Keratinocyte (primary cell): ENCODE results near the gene SERP2. TPM values are rescaled to one million over a fixed set of nuclear protein-coding genes. Genes with fewer than 3 reads are reported as not detected.

Experiments used
- DNase-seq: peaks from one replicate; pipeline ENCODE4 v3.0.0-alpha.2; 2011; ENCODE audit warnings: low read depth, missing footprints, low spot score
- FAIRE-seq: peaks from 2 replicates; lab custom pipeline; 2011; peaks lifted over from hg19 to GRCh38; lab: Jason Lieb, UNC
- H2AFZ ChIP-seq: 2 replicates; pipeline ENCODE4 v1.6.0; 2012; ENCODE audit warnings: low read length, control low read depth, inconsistent platforms; ENCODE audit not compliant: control insufficient read depth
- H3K27ac ChIP-seq: 2 replicates; pipeline ENCODE4 v1.5.1; 2011; ENCODE audit warnings: low read length; ENCODE audit not compliant: control insufficient read depth, insufficient read depth
- H3K27me3 ChIP-seq: 3 replicates; pipeline ENCODE4 v1.6.0; 2011; ENCODE audit warnings: low read length; ENCODE audit not compliant: control insufficient read depth, insufficient read depth; ENCODE audit errors: extremely low read depth
- H3K36me3 ChIP-seq, 2 experiments: 2 replicates in 1 of 2; 3 replicates in 1 of 2; pipeline ENCODE4 v1.5.1; 2011; ENCODE audit warnings: low read length in 2 of 2, mild to moderate bottlenecking in 1 of 2; ENCODE audit not compliant: control insufficient read depth in 2 of 2, insufficient read depth in 2 of 2; ENCODE audit errors: extremely low read depth in 1 of 2
- H3K4me1 ChIP-seq: 3 replicates; pipeline ENCODE4 v1.5.1; 2011; ENCODE audit warnings: low read length; ENCODE audit not compliant: control insufficient read depth, insufficient read depth; ENCODE audit errors: extremely low read depth
- H3K4me2 ChIP-seq: 3 replicates; pipeline ENCODE4 v1.6.0; 2011; ENCODE audit warnings: low read depth, low read length; ENCODE audit not compliant: control insufficient read depth, insufficient read depth; ENCODE audit errors: extremely low read depth
- H3K4me3 ChIP-seq, 3 experiments: fragments of 200-600 bp in 1 of 3; sonication (generic) in 1 of 3; 2 replicates in 2 of 3; 3 replicates in 1 of 3; pipeline ENCODE4 v1.5.1; 2011 to 2016; ENCODE audit warnings: low read length in 3 of 3, mild to moderate bottlenecking in 3 of 3, control low read depth in 2 of 3, inconsistent platforms in 1 of 3, low read depth in 1 of 3, mixed read lengths in 1 of 3, mixed run types in 1 of 3, moderate library complexity in 1 of 3; ENCODE audit not compliant: control insufficient read depth in 2 of 3, insufficient read depth in 2 of 3; ENCODE audit errors: extremely low read depth in 1 of 3
- H3K79me2 ChIP-seq: 2 replicates; pipeline ENCODE4 v1.6.0; 2012; ENCODE audit warnings: low read length; ENCODE audit not compliant: control insufficient read depth, insufficient read depth
- H3K9ac ChIP-seq: 3 replicates; pipeline ENCODE4 v1.6.0; 2011; ENCODE audit warnings: low read length; ENCODE audit not compliant: control insufficient read depth, insufficient read depth; ENCODE audit errors: extremely low read depth
- H3K9me1 ChIP-seq: 3 replicates; pipeline ENCODE4 v1.6.0; 2011; ENCODE audit warnings: low read length; ENCODE audit not compliant: control insufficient read depth, insufficient read depth; ENCODE audit errors: extremely low read depth
- H3K9me3 ChIP-seq: 2 replicates; pipeline ENCODE4 v1.5.1; 2012; ENCODE audit warnings: low read depth, low read length; ENCODE audit not compliant: control insufficient read depth
- H4K20me1 ChIP-seq: 3 replicates; pipeline ENCODE4 v1.6.0; 2011; ENCODE audit warnings: low read length; ENCODE audit not compliant: control insufficient read depth, insufficient read depth; ENCODE audit errors: extremely low read depth
- EZH2 ChIP-seq: IDR thresholded peaks from one replicate; pipeline ENCODE4 v1.6.1; 2012; ENCODE audit warnings: inconsistent platforms, mild to moderate bottlenecking, low read length, moderate library complexity
- dilution Hi-C: fragments of 300-500 bp; cut with MboI; formaldehyde crosslinking; loops from one replicate; pipeline ENCODE4 v1.7.0; 2020; ENCODE audit warnings: low sequenced_read_pairs; ENCODE audit not compliant: extremely low pct_ligation_motif_present
- polyA plus RNA-seq, 5 experiments: library from polyadenylated mRNA; depleted of rRNA in 3 of 5; stranded (reverse) in 3 of 5; stranded (forward) in 1 of 5; unstranded in 1 of 5; fragments of >200 nt; gene quantifications; 1 replicate in 1 of 5; 2 replicates in 3 of 5; 3 replicates in 1 of 5; pipeline versions ENCODE4 v1.2.1 to v1.2.3, GENCODE V29; 2011 to 2012; ENCODE audit warnings: missing spikeins in 2 of 5, low read depth in 1 of 5, low replicate concordance in 1 of 5
- TF ChIP-seq, protein P1 (sequence below), 3 experiments: IDR thresholded peaks in 1 of 3; conservative IDR thresholded peaks in 1 of 3; optimal IDR thresholded peaks in 1 of 3; 2 replicates in 2 of 3; 3 replicates in 1 of 3; pipeline versions ENCODE3 to v1.5.1; 2011; ENCODE audit warnings: low read length in 3 of 3, mild to moderate bottlenecking in 3 of 3, moderate library complexity in 2 of 3, control low read depth in 1 of 3, inconsistent platforms in 1 of 3; ENCODE audit not compliant: insufficient read depth in 2 of 3; ENCODE audit errors: extremely low read depth in 1 of 3

The SERP2 gene
- polyA plus RNA-seq, 1 donor (not counting 4 experiments of a cell fraction or from before 2014, with no cell fraction given) = 0.45 TPM

- TF ChIP-seq EZH2 = no peak
- TF ChIP-seq, protein P1, sequence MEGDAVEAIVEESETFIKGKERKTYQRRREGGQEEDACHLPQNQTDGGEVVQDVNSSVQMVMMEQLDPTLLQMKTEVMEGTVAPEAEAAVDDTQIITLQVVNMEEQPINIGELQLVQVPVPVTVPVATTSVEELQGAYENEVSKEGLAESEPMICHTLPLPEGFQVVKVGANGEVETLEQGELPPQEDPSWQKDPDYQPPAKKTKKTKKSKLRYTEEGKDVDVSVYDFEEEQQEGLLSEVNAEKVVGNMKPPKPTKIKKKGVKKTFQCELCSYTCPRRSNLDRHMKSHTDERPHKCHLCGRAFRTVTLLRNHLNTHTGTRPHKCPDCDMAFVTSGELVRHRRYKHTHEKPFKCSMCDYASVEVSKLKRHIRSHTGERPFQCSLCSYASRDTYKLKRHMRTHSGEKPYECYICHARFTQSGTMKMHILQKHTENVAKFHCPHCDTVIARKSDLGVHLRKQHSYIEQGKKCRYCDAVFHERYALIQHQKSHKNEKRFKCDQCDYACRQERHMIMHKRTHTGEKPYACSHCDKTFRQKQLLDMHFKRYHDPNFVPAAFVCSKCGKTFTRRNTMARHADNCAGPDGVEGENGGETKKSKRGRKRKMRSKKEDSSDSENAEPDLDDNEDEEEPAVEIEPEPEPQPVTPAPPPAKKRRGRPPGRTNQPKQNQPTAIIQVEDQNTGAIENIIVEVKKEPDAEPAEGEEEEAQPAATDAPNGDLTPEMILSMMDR (optimal IDR thresholded peaks at IDR 0.05 in 1 of 3, IDR thresholded peaks at IDR 0.05 in 1 of 3, conservative IDR thresholded peaks at IDR 0.05 in 1 of 3; ENCODE audit: extremely low read depth in 1 of 3, insufficient read depth in 2 of 3, low read length in 3 of 3) = no peak
- Histone ChIP-seq H3K9me1 (no peaks in the 10 kb centered on the region), H3K79me2 (no peaks in the 10 kb centered on the region), H3K27ac (no peak overlapping the region), H3K27me3 (no peaks in the 10 kb centered on the region), H3K9ac (no peak overlapping the region), H3K36me3 (no peaks in the 10 kb centered on the region), H3K4me1 (peaks cover 12% of the 10 kb centered on the region), H2AFZ (no peak overlapping the region), H3K4me2 (no peak overlapping the region), H4K20me1 (no peaks in the 10 kb centered on the region), H3K9me3 (no peaks in the 10 kb centered on the region), H3K4me3 (no peak overlapping the region)
- no peak for FAIRE-seq
- no peak for DNase-seq
- dilution Hi-C loops = no loop called here
These were observed 10.3 kb downstream of the SERP2 start for GRCh38 chr13:44383945-44384344.

- no peaks in the 10 kb centered on the region for H3K36me3 ChIP-seq
- no peaks in the 10 kb centered on the region for H3K9me3 ChIP-seq
- dilution Hi-C loops = no loop called here
- DNase-seq (no peak), FAIRE-seq (no peak)
- H3K9ac ChIP-seq = no peak overlapping the region
- peaks cover 12% of the 10 kb centered on the region for H3K4me1 ChIP-seq
- H3K79me2 ChIP-seq = no peaks in the 10 kb centered on the region
- no peaks in the 10 kb centered on the region for H3K27me3 ChIP-seq
- no peak overlapping the region for H3K27ac ChIP-seq
- H3K9me1 ChIP-seq = no peaks in the 10 kb centered on the region
- H3K4me3 ChIP-seq = no peak overlapping the region
- no peaks in the 10 kb centered on the region for H4K20me1 ChIP-seq
- no peak overlapping the region for H3K4me2 ChIP-seq
- TF ChIP-seq EZH2 = no peak
- no peak overlapping the region for H2AFZ ChIP-seq
These were observed 11.2 kb downstream of the SERP2 start for GRCh38 chr13:44384778-44385177.

GRCh38 chr13:44385401-44385800, 11.8 kb downstream of the SERP2 start:
- H3K27ac ChIP-seq = no peak overlapping the region
- H3K36me3 ChIP-seq = no peaks in the 10 kb centered on the region
- no peak for TF ChIP-seq EZH2
- TF ChIP-seq, protein P1 (optimal IDR thresholded peaks at IDR 0.05 in 1 of 3, IDR thresholded peaks at IDR 0.05 in 1 of 3, conservative IDR thresholded peaks at IDR 0.05 in 1 of 3; ENCODE audit: extremely low read depth in 1 of 3, insufficient read depth in 2 of 3, low read length in 3 of 3) = no peak
- H2AFZ ChIP-seq = no peak overlapping the region
- H3K9ac ChIP-seq = no peak overlapping the region
- dilution Hi-C loops = no loop called here
- no peaks in the 10 kb centered on the region for H3K27me3 ChIP-seq
- no peak overlapping the region for H3K4me2 ChIP-seq
- peaks cover 6% of the 10 kb centered on the region for H3K4me1 ChIP-seq
- FAIRE-seq = no peak
- no peak overlapping the region for H3K4me3 ChIP-seq
- no peaks in the 10 kb centered on the region for H3K79me2 ChIP-seq
- no peak for DNase-seq
- no peaks in the 10 kb centered on the region for H3K9me3 ChIP-seq
- H3K9me1 ChIP-seq = no peaks in the 10 kb centered on the region
- H4K20me1 ChIP-seq = no peaks in the 10 kb centered on the region
